Measurements from ENCODE around the gene SDHA. TPM values are rescaled to one million over a fixed set of nuclear protein-coding genes. Genes with fewer than 3 reads are reported as not detected.
"Not testable (repeated sequence)": the region's sequence is repeated elsewhere in the genome, so short reads cannot be mapped to it uniquely, and the experiment has no call there.

The SDHA gene
- total RNA-seq, 1 donor from 2014 or later, result 73.5 TPM

GRCh38 chr5:234450-234849 is 16.3 kb downstream of the SDHA start:
- Mint-ChIP-seq H3K4me3 (ENCODE audit: unreplicated experiment) (no peak overlapping the region), H3K27ac (ENCODE audit: unreplicated experiment) (no peak overlapping the region), H3K4me1 (ENCODE audit: unreplicated experiment) (no peaks in the 10 kb centered on the region)

DNA sequence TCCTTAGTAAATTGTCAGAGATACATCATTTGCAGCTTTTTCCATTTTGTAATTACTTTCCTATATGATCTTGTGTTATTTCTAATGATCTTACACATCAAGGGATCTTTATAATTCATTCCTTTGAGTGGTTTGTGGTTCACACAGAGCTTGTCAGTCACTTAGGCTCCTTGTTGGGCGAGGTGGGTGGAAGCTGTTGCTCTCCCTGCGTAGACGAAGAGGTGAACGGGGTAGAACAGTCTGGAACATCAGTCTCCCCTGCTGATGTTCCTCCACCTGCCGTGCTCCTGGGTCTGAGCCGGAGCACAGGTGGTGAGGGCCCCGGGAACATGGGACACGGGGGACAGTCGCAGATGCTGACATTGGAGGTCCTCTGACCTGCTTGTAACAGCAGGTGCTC is 17.4 kb downstream of the SDHA start:
- H3K36me3 Mint-ChIP-seq (ENCODE audit: low read depth, unreplicated experiment), result peaks cover 53% of the 10 kb centered on the region
- not testable (repeated sequence) for H3K27ac Mint-ChIP-seq (ENCODE audit: unreplicated experiment); H3K4me1 Mint-ChIP-seq (ENCODE audit: unreplicated experiment); H3K27me3 Mint-ChIP-seq (ENCODE audit: unreplicated experiment); H3K9me3 Mint-ChIP-seq (ENCODE audit: unreplicated experiment); DNase-seq (ENCODE audit: low spot score)
- peak overlapping the region; percentile 57 for H3K4me3 Mint-ChIP-seq (ENCODE audit: unreplicated experiment)

More at GRCh38 chr5:234450-234849, 16.3 kb downstream of the SDHA start:
- peaks cover 3% of the 10 kb centered on the region for H3K27me3 Mint-ChIP-seq (ENCODE audit: unreplicated experiment)
- no peaks in the 10 kb centered on the region for H3K9me3 Mint-ChIP-seq (ENCODE audit: unreplicated experiment)
- DNase-seq (ENCODE audit: low spot score), result no peak
- TF ChIP-seq CTCF (IDR thresholded peaks at IDR 0.05; ENCODE audit: unreplicated experiment), result no peak
- H3K36me3 Mint-ChIP-seq (ENCODE audit: low read depth, unreplicated experiment), result peaks cover 44% of the 10 kb centered on the region

GRCh38 chr5:237931-238330 is 19.8 kb downstream of the SDHA start:
- H3K27ac Mint-ChIP-seq (ENCODE audit: unreplicated experiment); H3K9me3 Mint-ChIP-seq (ENCODE audit: unreplicated experiment); DNase-seq (ENCODE audit: low spot score); H3K27me3 Mint-ChIP-seq (ENCODE audit: unreplicated experiment); H3K4me3 Mint-ChIP-seq (ENCODE audit: unreplicated experiment); H3K4me1 Mint-ChIP-seq (ENCODE audit: unreplicated experiment): not testable (repeated sequence)
- peaks cover 64% of the 10 kb centered on the region for H3K36me3 Mint-ChIP-seq (ENCODE audit: low read depth, unreplicated experiment)

DNA sequence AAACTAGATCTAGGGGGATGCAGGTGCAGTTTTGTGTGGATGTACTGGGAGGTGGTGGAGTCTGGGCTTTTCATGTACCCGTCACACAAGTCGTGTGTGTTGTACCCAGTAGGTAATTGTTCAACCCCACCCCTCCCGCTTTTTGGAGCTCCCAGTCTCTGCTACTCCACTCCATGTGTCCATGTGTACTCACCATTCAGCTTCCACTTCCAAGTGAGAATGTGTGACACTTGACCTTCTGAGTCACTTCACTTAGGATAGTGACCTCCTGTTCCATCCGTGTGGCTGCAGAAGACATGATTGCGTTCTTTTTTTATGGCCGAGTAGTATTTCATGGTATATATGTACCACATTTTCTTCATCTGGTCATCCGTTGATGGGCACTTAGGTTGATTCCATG is 22.4 kb downstream of the SDHA start:
- DNase-seq (ENCODE audit: low spot score); H3K27me3 Mint-ChIP-seq (ENCODE audit: unreplicated experiment); H3K27ac Mint-ChIP-seq (ENCODE audit: unreplicated experiment); H3K9me3 Mint-ChIP-seq (ENCODE audit: unreplicated experiment): not testable (repeated sequence)
- peaks cover 64% of the 10 kb centered on the region for H3K36me3 Mint-ChIP-seq (ENCODE audit: low read depth, unreplicated experiment)
- peaks cover 11% of the 10 kb centered on the region for H3K4me1 Mint-ChIP-seq (ENCODE audit: unreplicated experiment)
- H3K4me3 Mint-ChIP-seq (ENCODE audit: unreplicated experiment), result peak overlapping the region; percentile 78

- peak overlapping the region; percentile 78 for H3K4me3 Mint-ChIP-seq (ENCODE audit: unreplicated experiment)
- H3K4me1 Mint-ChIP-seq (ENCODE audit: unreplicated experiment), result peaks cover 11% of the 10 kb centered on the region
- DNase-seq (ENCODE audit: low spot score); H3K27me3 Mint-ChIP-seq (ENCODE audit: unreplicated experiment); H3K9me3 Mint-ChIP-seq (ENCODE audit: unreplicated experiment); H3K27ac Mint-ChIP-seq (ENCODE audit: unreplicated experiment): not testable (repeated sequence)
- peaks cover 69% of the 10 kb centered on the region for H3K36me3 Mint-ChIP-seq (ENCODE audit: low read depth, unreplicated experiment)
Observed at GRCh38 chr5:241045-241669, 23.0 kb downstream of the SDHA start.

DNA sequence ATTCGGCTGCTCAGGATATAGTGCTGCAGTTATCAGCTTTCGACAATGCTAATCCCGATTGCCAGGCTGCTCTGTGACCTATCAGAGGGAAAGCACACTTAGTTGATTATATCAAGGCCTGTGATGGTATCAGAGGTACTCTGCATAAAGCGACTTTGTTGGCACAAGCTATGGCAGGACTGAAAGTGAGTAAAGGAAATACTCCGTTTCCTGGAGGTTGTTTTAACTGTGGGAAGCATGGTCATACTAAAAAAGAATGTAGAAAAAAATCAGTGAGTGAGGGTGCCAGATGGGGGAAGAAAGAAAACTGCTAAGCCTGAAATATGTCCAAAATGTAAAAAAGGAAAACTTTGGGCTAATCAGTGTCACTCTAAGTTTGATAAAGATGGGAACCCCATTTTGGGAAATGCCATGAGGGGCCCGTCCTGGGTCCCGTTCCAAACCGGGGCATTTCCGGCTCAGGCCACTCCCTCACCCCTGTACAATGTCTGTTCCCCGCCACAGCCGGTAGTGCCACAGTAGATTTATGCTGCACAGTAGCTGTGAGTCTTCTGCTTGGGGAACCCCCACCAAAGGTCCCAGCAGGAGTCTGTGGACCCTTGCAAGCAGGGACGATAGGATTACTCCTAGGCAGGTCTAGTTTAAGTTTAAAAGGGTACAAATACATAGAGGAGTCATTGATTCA is 25.7 kb downstream of the SDHA start:
- not testable (repeated sequence) for H3K4me3 Mint-ChIP-seq (ENCODE audit: unreplicated experiment); DNase-seq (ENCODE audit: low spot score); H3K27me3 Mint-ChIP-seq (ENCODE audit: unreplicated experiment); H3K9me3 Mint-ChIP-seq (ENCODE audit: unreplicated experiment); H3K27ac Mint-ChIP-seq (ENCODE audit: unreplicated experiment)
- Mint-ChIP-seq H3K4me1 (ENCODE audit: unreplicated experiment) (peaks cover 11% of the 10 kb centered on the region), H3K36me3 (ENCODE audit: low read depth, unreplicated experiment) (peaks cover 81% of the 10 kb centered on the region)

DNA sequence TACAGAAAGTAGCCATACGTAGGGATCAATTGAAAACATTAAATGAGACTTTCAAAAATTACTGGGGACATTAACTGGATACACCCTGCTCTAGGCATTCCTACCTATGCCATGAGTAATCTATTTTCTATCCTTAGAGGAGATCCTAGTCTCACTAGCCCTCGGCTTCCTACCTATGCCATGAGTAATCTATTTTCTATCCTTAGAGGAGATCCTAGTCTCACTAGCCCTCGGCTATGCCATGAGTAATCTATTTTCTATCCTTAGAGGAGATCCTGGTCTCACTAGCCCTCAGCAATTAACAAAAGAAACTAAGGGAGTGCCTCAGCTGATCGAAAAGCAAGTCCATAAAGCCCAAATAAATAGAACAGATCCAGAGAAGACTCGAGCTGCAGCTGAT is 27.6 kb downstream of the SDHA start:
- not testable (repeated sequence) for H3K9me3 Mint-ChIP-seq (ENCODE audit: unreplicated experiment)
- peaks cover 11% of the 10 kb centered on the region for H3K4me1 Mint-ChIP-seq (ENCODE audit: unreplicated experiment)

DNA sequence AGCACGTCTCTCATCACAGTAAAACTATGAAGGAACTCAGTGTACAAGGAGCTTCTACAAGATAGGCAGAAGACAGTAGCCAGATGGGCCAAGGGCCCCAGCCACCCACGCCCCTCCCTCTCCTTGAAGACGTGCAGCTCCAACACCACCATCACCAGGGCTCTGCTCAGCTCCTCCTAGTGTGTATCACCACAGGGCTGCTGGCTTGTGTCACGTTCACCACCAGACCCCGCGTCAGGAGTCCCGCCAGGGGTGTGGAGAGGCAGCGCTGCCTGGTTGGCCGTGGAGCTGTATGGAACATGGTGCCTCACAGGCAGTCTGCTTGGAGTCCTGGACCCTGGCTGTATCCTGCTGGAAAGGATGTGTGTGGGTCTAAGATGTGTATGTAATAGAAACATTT is 32.3 kb downstream of the SDHA start:
- H3K9me3 Mint-ChIP-seq (ENCODE audit: unreplicated experiment); DNase-seq (ENCODE audit: low spot score); H3K27ac Mint-ChIP-seq (ENCODE audit: unreplicated experiment); H3K4me1 Mint-ChIP-seq (ENCODE audit: unreplicated experiment); H3K4me3 Mint-ChIP-seq (ENCODE audit: unreplicated experiment); H3K27me3 Mint-ChIP-seq (ENCODE audit: unreplicated experiment): not testable (repeated sequence)
- H3K36me3 Mint-ChIP-seq (ENCODE audit: low read depth, unreplicated experiment), result peaks cover 66% of the 10 kb centered on the region

More for the DNA sequence above, 27.6 kb downstream of the SDHA start:
- not testable (repeated sequence) for DNase-seq (ENCODE audit: low spot score); H3K27ac Mint-ChIP-seq (ENCODE audit: unreplicated experiment); H3K27me3 Mint-ChIP-seq (ENCODE audit: unreplicated experiment)
- Mint-ChIP-seq H3K36me3 (ENCODE audit: low read depth, unreplicated experiment) (peaks cover 80% of the 10 kb centered on the region), H3K4me3 (ENCODE audit: unreplicated experiment) (peak overlapping the region; percentile 17)

DNA sequence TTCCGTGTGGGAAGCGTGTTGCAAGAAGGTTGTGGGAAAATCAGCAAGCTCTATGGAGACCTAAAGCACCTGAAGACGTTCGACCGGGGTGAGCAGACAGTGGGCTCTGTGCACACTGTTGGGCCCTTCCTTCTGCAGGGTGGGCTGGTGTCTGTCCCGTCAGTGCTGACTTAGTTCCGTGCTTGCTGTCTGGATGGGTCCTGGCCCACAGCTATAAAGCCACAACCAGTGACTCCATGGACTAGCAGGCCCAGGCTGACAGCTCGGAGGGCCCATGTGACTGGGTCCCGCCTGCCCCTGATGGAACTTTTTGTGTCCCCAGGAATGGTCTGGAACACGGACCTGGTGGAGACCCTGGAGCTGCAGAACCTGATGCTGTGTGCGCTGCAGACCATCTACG is 32.9 kb downstream of the SDHA start:
- not testable (repeated sequence) for H3K27me3 Mint-ChIP-seq (ENCODE audit: unreplicated experiment); H3K27ac Mint-ChIP-seq (ENCODE audit: unreplicated experiment); DNase-seq (ENCODE audit: low spot score); H3K4me1 Mint-ChIP-seq (ENCODE audit: unreplicated experiment); H3K9me3 Mint-ChIP-seq (ENCODE audit: unreplicated experiment); H3K4me3 Mint-ChIP-seq (ENCODE audit: unreplicated experiment)
- H3K36me3 Mint-ChIP-seq (ENCODE audit: low read depth, unreplicated experiment), result peaks cover 63% of the 10 kb centered on the region

GRCh38 chr5:251538-251937 is 33.4 kb downstream of the SDHA start:
- H3K4me3 Mint-ChIP-seq (ENCODE audit: unreplicated experiment), result not testable (repeated sequence)

DNA sequence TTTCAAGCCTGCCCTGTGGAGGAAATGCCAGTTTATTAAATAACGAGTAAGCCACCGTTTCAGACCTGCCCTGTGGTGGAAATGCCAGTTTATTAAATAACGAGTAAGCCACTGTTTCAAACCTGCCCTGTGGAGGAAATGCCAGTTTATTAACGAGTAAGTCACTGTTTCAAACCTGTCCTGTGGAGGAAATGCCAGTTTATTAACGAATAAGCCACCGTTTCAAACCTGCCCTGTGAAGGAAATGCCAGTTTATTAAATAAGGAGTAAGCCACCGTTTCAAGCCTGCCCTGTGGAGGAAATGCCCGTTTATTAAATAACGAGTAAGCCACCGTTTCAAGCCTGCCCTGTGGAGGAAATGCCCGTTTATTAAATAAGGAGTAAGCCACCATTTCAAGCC is 33.9 kb downstream of the SDHA start:
- not testable (repeated sequence) for H3K9me3 Mint-ChIP-seq (ENCODE audit: unreplicated experiment); DNase-seq (ENCODE audit: low spot score); H3K4me3 Mint-ChIP-seq (ENCODE audit: unreplicated experiment); H3K27me3 Mint-ChIP-seq (ENCODE audit: unreplicated experiment); H3K4me1 Mint-ChIP-seq (ENCODE audit: unreplicated experiment); H3K27ac Mint-ChIP-seq (ENCODE audit: unreplicated experiment)
- peaks cover 64% of the 10 kb centered on the region for H3K36me3 Mint-ChIP-seq (ENCODE audit: low read depth, unreplicated experiment)

More at GRCh38 chr5:251538-251937, 33.4 kb downstream of the SDHA start:
- H3K4me1 Mint-ChIP-seq (ENCODE audit: unreplicated experiment); H3K9me3 Mint-ChIP-seq (ENCODE audit: unreplicated experiment); H3K27ac Mint-ChIP-seq (ENCODE audit: unreplicated experiment); DNase-seq (ENCODE audit: low spot score); H3K27me3 Mint-ChIP-seq (ENCODE audit: unreplicated experiment): not testable (repeated sequence)
- peaks cover 63% of the 10 kb centered on the region for H3K36me3 Mint-ChIP-seq (ENCODE audit: low read depth, unreplicated experiment)

Data from endothelial cell (in vitro differentiated cells).